Heart left ventricle (tissue), 16 donors: ENCODE results near the gene ASIC4. TPM values are rescaled to one million over a fixed set of nuclear protein-coding genes. Genes with fewer than 3 reads are reported as not detected.

Source experiments
- ATAC-seq, 4 donors: fragments of 200-7000 bp; cut with Tn5 transposase; one replicate each; pipeline ENCODE4 v1.9.1; 2020 to 2022; ENCODE audit warnings: moderate library complexity in 4 of 4, mild to moderate bottlenecking in 3 of 4, moderate number of reproducible peaks in 1 of 4
- DNase-seq, 5 donors: peaks; one replicate each; pipeline ENCODE4 v3.0.0-alpha.2; 2020
- H3K27ac ChIP-seq, 12 donors: fragments of 200-600 bp; sonication (generic) in 4 of 12; one replicate each; pipeline versions ENCODE4 v1.5.0 to v1.8.0; 2016 to 2022; ENCODE audit warnings: mild to moderate bottlenecking in 2 of 12
- H3K27me3 ChIP-seq, 9 donors: fragments of 200-600 bp; sonication (generic) in 2 of 9; one replicate each; pipeline versions ENCODE4 v1.5.1 to v1.8.0; 2016 to 2022; ENCODE audit warnings: mild to moderate bottlenecking in 3 of 9
- H3K36me3 ChIP-seq, 9 donors: fragments of 200-600 bp; sonication (generic) in 2 of 9; one replicate each; pipeline versions ENCODE4 v1.5.0 to v1.8.0; 2018 to 2022; ENCODE audit warnings: mild to moderate bottlenecking in 2 of 9
- H3K4me1 ChIP-seq, 12 donors: fragments of 200-600 bp; sonication (generic) in 4 of 12; one replicate each; pipeline versions ENCODE4 v1.5.0 to v1.8.0; 2016 to 2022; ENCODE audit warnings: mild to moderate bottlenecking in 3 of 12
- H3K4me3 ChIP-seq, 12 donors: fragments of 200-600 bp; sonication (generic) in 4 of 12; one replicate each; pipeline versions ENCODE4 v1.5.0 to v1.8.0; 2017 to 2022; ENCODE audit warnings: mild to moderate bottlenecking in 9 of 12, moderate library complexity in 4 of 12
- H3K9me3 ChIP-seq, 12 donors: fragments of 200-600 bp; sonication (generic) in 4 of 12; one replicate each; pipeline versions ENCODE4 v1.5.0 to v1.8.0; 2016 to 2022; ENCODE audit warnings: mild to moderate bottlenecking in 1 of 12
- POLR2A ChIP-seq, 2 donors: fragments of 450-650 bp; IDR thresholded peaks; one replicate each; pipeline ENCODE4 v1.6.1; 2017; ENCODE audit warnings: antibody characterized with exemption in 2 of 2, mild to moderate bottlenecking in 2 of 2, moderate library complexity in 2 of 2
- WGBS, 4 donors: extraction: QIAGEN DNeasy Blood & Tissue Kit in 2 of 4; methylation state at CpG; one replicate each; pipeline versions ENCODE4 v1.1.5 to v1.1.7; 2013 to 2018; 5-methylcytosine and 5-hydroxymethylcytosine counted together
- intact Hi-C, 10 donors: fragments of 100-400 bp; cut with DNase I; formaldehyde crosslinking; loops; one replicate each; pipeline versions ENCODE4 v1.11.1 to v1.14.2; 2022
- polyA plus RNA-seq, 2 donors: library from polyadenylated mRNA; stranded (reverse); fragments of 200-250 nt; gene quantifications; one replicate each; pipeline ENCODE4 v1.2.3, GENCODE V29; 2013
- total RNA-seq, 9 donors: library from RNA; depleted of rRNA in 2 of 9; stranded (reverse); fragments of >200 nt in 2 of 9; fragmentation: NEBNext Ultra II Directional in 3 of 9; extraction: Animal tissue kit (Norgen Biotek cat#: 25700) in 3 of 9; gene quantifications; one replicate each; pipeline versions ENCODE4 v1.1.0 to v1.2.4, GENCODE V29; 2016 to 2023
- TF ChIP-seq, protein P1 (sequence below), 12 donors: fragments of 200-600 bp; sonication (generic) in 4 of 12; IDR thresholded peaks; one replicate each; pipeline versions ENCODE4 v1.5.0 to v1.8.0; 2018 to 2022; ENCODE audit warnings: antibody characterized with exemption in 12 of 12, mild to moderate bottlenecking in 5 of 12
- donor health status: ischemic (EF 13 %, LVEDD 7.1; RV severe dilation, severe dysfunction).
- donor health status: healthy with polysubstance abuse.
- donor health status: DM: no; HTN: yes; CAD: no.
- donor health status: DM: no; HTN: no; CAD: no.
- donor health status: ischemic (EF 25% LVEDD 6.9; RV normal size, moderate dysfunction).
- donor health status: ischemic (EF 25% LVEDD 5.7; RV mildly dilated, moderate dysfunction).
- donor health status: healthy.
- donor health status: DM: yes; HTN: yes; CAD: no.
- donor health status: ischemic (EF 35%, LVEDD 5.7; RV mildly dilated, moderate dysfunction).
- donor health status: nonischemic (EF 11% LVEDD 7.7; RV severe dilation, severe dysfunction).
- donor health status: DM: yes; HTN: yes; CAD: no.
- donor health status: PGD.
- donor health status: ischemic (EF 29% LVEDD 5.4; RV normal size, mild dysfunction).
- donor health status: nonischemic (EF 23%, LVEDD 6.1; RV moderate dilation, normal function).

The ASIC4 gene
- total and polyA plus RNA-seq, 11 donors: 0.03 to 0.10 (median 0.08) TPM; not detected in 8

GRCh38 chr2:219553168-219553417 lies 38.8 kb downstream of the ASIC4 start:
- Histone ChIP-seq H3K27ac (no peak overlapping the region), H3K4me1 (peaks cover 0 to 21% (median 13%) of the 10 kb centered on the region in 12 donors), H3K4me3 (peak overlapping the region; percentile 27 to 75 (median 57)), H3K27me3 (peaks cover 0 to 24% (median 3%) of the 10 kb centered on the region in 9 donors), H3K9me3 (no peaks in the 10 kb centered on the region), H3K36me3 (peaks cover 0 to 30% (median 19%) of the 10 kb centered on the region in 9 donors)
- TF ChIP-seq, protein P1, sequence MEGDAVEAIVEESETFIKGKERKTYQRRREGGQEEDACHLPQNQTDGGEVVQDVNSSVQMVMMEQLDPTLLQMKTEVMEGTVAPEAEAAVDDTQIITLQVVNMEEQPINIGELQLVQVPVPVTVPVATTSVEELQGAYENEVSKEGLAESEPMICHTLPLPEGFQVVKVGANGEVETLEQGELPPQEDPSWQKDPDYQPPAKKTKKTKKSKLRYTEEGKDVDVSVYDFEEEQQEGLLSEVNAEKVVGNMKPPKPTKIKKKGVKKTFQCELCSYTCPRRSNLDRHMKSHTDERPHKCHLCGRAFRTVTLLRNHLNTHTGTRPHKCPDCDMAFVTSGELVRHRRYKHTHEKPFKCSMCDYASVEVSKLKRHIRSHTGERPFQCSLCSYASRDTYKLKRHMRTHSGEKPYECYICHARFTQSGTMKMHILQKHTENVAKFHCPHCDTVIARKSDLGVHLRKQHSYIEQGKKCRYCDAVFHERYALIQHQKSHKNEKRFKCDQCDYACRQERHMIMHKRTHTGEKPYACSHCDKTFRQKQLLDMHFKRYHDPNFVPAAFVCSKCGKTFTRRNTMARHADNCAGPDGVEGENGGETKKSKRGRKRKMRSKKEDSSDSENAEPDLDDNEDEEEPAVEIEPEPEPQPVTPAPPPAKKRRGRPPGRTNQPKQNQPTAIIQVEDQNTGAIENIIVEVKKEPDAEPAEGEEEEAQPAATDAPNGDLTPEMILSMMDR (IDR thresholded peaks at IDR 0.05): no peak
- TF ChIP-seq POLR2A (IDR thresholded peaks at IDR 0.05): no peak
- no peak for DNase-seq
- ATAC-seq: no peak
- intact Hi-C loops: loop anchor here in 1 of 10 donors (10.0 kb wide), 1 partner anchor 52 kb away; no protein-coding TSS in a partner anchor
- 46 to 49% (median 48%) methylated on average over 7 of the region's 7 CpGs for WGBS, 4 donors

DNA sequence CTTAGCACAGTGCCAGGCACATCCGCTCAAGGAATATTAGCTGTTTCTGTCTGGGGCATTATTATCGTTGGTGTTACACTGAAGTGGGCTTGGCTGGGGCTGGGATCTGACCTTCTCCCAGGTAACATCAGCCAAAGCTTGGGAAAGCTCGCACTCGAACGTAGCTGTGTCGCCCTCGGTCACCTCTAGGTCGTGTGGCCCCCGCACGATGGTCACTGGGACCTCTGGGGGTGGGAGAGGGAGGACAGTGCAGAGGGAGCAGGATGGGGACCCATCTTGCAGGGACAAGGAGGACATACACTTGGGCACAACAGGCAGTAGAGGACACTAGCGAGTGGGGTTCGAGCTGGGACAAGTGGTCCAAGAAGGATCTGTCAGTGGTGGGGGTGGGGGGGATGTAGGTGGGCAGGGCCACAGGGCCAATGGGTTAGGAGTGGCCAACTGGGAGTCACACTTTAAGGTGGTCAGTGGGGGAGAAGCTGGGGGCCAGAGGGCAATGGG lies 39.2 kb downstream of the ASIC4 start:
- Histone ChIP-seq H3K27ac (no peak overlapping the region), H3K4me3 (no peak overlapping the region)
- TF ChIP-seq, protein P1 (IDR thresholded peaks at IDR 0.05): no peak
- no peak for TF ChIP-seq POLR2A (IDR thresholded peaks at IDR 0.05)

DNA sequence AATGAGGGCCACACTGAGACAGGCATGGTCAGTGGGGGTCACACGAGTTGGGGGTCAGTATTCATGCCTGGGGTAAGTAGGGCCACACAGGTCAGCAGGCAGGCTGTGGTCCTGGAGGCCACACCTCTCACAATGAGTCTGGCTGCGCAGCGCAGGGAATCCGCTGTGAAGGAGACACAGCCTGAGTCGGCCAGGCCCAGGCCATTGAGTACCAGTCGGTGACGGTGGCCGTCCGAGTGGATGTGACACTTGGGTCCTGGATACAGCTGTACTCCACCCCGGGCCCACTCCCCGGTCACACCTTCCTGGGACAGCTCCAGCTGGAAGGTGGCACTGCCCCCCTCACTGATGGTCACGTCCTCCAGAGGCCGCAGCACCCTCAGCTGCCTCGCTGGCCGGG lies 40.1 kb downstream of the ASIC4 start:
- ATAC-seq (no peak), DNase-seq (peak in 3 of 5 donors; percentile 10 to 61 (median 25))
- Histone ChIP-seq H3K4me3 (no peak overlapping the region), H3K4me1 (peaks cover 0 to 21% (median 13%) of the 10 kb centered on the region in 12 donors), H3K27me3 (peaks cover 0 to 24% (median 3%) of the 10 kb centered on the region in 9 donors), H3K36me3 (peaks cover 0 to 40% (median 22%) of the 10 kb centered on the region in 9 donors), H3K9me3 (no peaks in the 10 kb centered on the region), H3K27ac (no peak overlapping the region)
- 74 to 94% (median 93%) methylated on average over 7 to 15 of the region's 15 CpGs for WGBS, 4 donors
- TF ChIP-seq POLR2A (IDR thresholded peaks at IDR 0.05): no peak
- TF ChIP-seq, protein P1 (IDR thresholded peaks at IDR 0.05): no peak
- intact Hi-C loops: loop anchor here in 1 of 10 donors (10.0 kb wide), 1 partner anchor 50 kb away; no protein-coding TSS in a partner anchor

More for the DNA sequence above, 39.2 kb downstream of the ASIC4 start:
- no peak for ATAC-seq
- Histone ChIP-seq H3K4me1 (peaks cover 0 to 21% (median 13%) of the 10 kb centered on the region in 12 donors), H3K36me3 (peaks cover 0 to 33% (median 21%) of the 10 kb centered on the region in 9 donors), H3K27me3 (peaks cover 0 to 24% (median 3%) of the 10 kb centered on the region in 9 donors), H3K9me3 (no peaks in the 10 kb centered on the region)
- intact Hi-C loops: loop anchor here in 1 of 10 donors (10.0 kb wide), 1 partner anchor 51 kb away; no protein-coding TSS in a partner anchor
- peak in 1 of 5 donors; percentile 28 for DNase-seq
- 79 to 87% (median 84%) methylated on average over 12 of the region's 12 CpGs for WGBS, 4 donors

DNA sequence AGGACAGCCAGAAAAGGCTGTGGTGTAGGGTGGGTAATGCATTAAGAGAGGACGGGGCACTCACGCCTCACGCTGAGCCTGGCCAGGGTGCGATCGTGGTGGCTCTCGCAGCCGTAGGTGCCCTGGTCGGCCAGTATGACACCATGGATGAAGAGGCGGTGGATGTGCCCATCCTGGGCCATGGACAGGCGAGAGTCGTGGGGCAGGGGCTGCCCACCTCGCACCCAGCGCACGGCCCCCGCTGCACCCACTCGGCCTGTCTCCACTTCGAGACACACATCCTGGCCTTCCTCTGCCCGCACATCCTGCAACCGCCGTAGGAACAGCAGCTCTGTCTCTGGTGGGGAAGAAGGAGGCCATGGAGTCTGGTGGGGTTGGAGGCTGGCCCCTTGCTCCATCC lies 41.7 kb downstream of the ASIC4 start:
- DNase-seq (peak in 2 of 5 donors; percentile 11 to 53), ATAC-seq (no peak)
- Histone ChIP-seq H3K4me1 (peaks cover 0 to 32% (median 14%) of the 10 kb centered on the region in 12 donors), H3K27ac (no peak overlapping the region), H3K4me3 (no peak overlapping the region), H3K9me3 (no peaks in the 10 kb centered on the region), H3K36me3 (peaks cover 0 to 41% (median 22%) of the 10 kb centered on the region in 9 donors), H3K27me3 (peaks cover 0 to 24% (median 3%) of the 10 kb centered on the region in 9 donors)
- 87 to 94% (median 92%) methylated on average over 20 of the region's 20 CpGs for WGBS, 4 donors
- intact Hi-C loops: loop anchor here in 1 of 10 donors (10.0 kb wide), 1 partner anchor 49 kb away; no protein-coding TSS in a partner anchor
- no peak for TF ChIP-seq POLR2A (IDR thresholded peaks at IDR 0.05)
- TF ChIP-seq, protein P1 (IDR thresholded peaks at IDR 0.05): no peak
